A172 (cell line): ENCODE data around the gene SINHCAF. TPM values are rescaled to one million over a fixed set of nuclear protein-coding genes. Genes with fewer than 3 reads are reported as not detected.
"Not testable (repeated sequence)": the region's sequence is repeated elsewhere in the genome, so short reads cannot be mapped to it uniquely, and the experiment has no call there.

Experiments used
- DNase-seq: peaks from one replicate; pipeline ENCODE4 v3.0.0-alpha.2; 2015; ENCODE audit warnings: low spot score
- total RNA-seq: library from RNA; depleted of rRNA; stranded (reverse); fragments of >200 nt; shearing (Covaris generic); gene quantifications from 2 replicates; pipeline ENCODE4 v1.2.3, GENCODE V29; 2014

The SINHCAF gene
- total RNA-seq, 1 experiment from 2014 or later: 92.8 TPM

DNA sequence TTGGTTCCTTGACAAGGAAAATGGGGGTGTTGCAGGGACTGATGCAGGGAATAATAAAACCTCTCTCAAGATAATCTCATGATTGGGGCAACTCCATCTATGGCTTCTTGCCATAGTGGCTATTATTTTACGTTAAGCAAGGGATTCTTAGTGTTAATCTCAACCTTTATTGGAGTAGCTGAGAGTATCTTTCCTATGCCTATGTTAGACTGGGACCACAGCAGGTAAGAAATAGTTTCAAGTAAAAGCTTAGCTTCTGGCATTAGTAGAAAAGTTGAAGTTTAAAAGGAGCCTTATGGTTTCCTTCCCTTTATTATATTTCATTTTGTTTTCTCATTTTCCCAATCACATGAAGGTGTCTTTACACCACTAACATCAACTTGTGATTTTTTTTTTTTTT lies 16.7 kb downstream of the SINHCAF start:
- DNase-seq: no peak

DNA sequence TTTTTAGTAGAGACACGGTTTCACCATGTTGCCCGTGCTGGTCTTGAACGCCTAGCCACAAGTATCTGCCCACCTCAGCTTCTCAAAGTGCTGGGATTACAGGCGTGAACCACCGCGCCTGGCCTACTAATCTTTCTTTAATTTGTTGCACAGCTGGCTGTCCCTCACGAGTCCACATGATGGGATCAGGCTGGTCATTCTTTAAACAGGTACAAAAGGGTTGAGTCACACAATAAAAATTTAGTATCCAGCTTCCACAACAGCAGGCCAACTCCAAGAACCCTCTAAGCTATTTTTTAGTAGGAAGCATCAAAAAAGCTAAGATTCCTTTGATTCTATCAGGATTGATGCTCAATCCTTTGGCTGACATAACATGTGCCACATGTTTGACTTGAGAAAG lies 17.8 kb downstream of the SINHCAF start:
- DNase-seq: no peak

DNA sequence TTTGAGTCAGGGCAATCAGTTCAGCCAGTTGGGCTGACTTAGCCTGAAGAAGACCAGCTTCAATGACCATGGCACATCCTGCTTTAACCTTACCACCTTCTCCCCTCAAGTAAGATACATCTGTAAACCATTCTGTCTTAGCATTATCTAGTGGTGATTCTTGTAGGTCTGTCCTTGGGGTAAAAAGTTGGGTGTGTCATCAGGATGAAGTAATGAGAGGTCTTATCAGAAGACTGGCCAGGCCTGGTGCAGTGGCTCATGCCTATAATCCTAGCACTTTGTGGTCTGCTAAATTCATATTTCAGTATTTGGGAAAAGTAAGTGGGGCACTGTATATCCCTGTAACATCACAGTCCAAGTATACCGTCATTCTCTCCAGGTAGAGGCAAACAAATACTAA lies 19.1 kb downstream of the SINHCAF start:
- no peak for DNase-seq

DNA sequence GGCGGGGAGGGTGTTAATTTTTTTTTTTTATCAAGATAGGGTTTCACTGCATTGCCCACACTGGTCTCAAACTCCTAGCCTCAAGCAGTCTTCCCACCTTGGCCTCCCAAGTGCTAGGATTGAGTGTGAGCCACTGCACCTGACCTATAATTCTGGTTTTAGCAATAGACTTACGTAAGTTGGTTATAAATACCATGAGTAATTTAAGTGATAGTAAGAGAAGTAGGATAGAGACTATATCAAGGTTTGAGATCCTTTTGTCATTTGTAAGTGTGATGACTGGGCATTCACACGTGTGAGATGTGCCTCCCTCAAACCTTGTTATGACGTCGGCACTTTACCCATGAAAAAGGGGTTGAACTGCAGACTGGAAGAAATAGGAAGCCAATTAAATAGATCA lies 22.5 kb downstream of the SINHCAF start:
- DNase-seq: no peak

DNA sequence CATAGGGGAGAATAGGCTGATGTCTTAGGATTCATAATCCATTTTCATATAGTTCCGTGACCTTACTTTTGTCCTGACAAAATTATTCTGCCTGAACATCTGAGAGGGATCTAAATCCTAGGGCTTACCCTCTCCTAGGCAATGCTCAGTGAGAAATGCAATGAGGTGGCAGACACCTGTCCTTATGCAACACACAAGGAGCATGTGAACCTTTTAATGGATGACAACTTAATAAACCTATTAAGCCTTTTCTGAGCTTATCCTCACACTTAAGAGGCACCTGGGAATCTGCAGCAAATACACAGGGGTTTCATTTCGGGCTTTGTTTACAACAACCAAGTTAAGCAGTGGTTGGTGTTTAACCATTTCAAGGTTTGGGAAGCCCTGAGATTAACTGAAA lies 24.6 kb downstream of the SINHCAF start:
- no peak for DNase-seq

DNA sequence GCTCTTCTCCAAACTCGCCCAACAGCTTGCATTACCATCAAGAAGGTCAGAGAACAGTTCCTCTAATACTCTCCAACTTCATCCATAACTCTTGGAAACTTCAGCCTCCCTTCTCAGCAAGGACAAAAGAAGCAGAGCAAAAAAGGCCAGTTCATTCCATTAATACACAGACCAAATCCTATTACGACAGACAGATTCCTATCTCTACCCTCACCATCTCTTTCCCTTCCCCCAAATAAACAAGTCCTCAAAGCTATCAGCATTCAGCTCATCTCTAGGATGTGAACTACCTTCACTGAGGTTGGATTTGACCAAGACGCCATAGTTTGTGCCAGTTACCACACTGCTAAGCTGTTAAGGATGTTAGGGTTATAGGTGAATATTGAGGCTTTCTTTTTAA lies 25.2 kb downstream of the SINHCAF start:
- no peak for DNase-seq

DNA sequence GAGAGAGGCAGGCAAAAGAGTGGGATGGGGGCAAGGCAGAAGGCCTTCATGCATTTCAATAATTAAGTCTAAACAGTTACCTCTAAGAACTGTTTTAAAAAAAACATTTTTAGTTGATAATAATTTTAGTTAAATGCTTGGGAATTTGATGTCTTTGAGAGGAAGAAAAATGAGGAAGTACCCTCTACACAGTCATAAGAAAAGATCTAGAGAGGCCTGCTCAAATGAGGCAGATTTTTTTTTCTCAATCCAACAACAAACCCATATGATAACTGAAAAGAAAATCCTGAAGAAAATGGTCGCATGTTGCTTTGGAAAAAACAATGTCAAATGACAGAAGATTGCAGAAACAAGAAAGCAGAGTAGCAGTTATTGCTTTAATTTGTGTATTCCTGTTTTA lies 25.6 kb downstream of the SINHCAF start:
- no peak for DNase-seq

DNA sequence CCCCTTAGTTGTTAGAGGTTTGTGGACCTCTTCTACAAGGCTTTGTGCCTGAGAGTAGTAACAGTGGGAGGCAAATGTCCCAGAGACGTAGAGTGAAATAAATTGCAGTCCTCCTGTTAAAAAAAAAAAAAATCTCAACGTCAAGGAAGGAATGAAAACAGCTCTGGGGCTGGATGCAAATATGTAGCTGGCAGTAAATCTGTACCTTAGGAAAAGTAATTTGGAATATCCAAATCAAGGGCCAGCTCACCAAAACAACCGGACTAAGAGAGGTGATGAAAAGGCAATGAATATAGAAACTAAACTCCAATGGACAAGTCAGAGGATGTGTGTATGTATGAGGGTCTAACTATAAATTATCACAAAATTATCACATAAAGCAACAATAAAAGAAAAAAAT lies 27.0 kb downstream of the SINHCAF start:
- DNase-seq: no peak

DNA sequence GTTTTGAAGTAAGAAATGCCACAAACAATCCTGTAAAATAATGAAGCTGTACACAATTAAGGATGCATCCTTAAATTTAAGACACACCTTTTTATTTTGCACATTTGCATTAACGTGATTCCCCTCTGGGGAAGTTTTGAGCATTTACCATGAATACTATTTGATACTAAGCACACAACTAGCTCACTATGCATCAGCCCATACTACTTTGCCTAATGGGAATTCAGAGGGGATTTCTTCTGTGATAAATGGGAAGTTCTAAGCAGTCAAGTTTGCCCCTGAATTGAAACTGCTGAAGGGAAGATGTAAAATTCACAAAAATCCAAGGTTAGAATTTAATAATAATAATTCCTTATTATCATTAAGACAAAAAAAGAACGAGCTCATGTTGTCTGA lies 27.4 kb downstream of the SINHCAF start:
- DNase-seq: no peak

DNA sequence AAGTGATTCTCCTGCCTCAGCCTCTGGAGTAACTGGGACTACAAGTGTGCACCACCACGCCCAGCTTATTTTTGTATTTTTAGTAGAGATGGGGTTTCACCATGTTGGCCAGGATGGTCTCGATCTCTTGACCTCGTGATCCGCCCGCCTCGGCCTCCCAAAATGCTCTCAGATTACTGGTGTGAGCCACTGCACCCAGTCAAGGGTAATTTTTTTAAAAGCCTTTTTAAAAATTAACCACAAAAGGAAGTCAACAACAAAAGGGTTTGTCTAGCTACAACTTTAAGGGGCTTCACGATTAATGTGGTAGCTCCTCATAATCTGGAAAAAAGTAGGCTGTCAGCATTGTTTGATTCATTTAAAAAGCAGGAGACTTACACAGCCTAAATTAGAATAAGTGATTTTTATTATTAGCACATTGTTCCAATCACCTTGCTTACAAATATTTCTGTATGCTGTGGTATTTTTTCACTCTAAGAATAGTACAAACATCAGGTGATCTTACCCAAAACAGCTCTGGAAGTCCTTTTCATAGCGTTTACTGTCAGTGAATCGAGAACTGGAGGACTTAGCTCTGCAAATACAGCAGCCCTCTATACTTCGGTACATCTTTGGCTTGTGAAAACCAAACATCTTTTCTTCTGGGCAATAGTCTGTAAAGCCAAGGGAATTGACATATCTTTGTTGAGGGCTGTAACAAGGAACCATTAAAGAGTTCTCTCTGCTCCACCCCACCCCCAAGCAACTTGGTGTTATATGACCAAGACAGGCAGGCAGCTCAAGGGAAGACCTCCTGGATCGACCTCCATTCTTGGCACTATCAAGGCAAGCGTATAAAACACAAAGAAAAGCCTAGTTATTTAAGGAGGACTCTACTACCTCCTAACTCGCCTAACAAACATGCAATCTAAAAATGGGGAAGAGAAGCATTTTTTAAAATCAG lies 28.1 kb downstream of the SINHCAF start:
- no peak for DNase-seq

DNA sequence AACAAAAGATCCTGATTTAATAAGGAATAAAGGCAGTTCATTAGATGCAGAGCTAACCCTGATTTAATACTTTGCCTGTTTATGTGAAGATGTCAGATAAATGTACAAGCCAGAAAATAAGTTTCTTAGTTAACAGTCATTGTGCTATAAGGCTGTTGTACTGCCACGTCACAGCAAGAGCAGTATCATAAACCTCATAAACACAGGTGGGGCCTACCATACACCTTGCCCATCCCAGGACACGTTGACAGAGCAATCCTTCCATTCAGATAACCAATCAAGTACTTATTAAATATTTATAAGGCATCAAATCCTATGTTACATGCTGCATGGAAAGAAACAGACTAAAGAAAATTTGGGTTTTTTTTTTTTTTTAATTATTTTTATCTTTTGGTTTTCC lies 36.5 kb downstream of the SINHCAF start:
- DNase-seq: no peak

DNA sequence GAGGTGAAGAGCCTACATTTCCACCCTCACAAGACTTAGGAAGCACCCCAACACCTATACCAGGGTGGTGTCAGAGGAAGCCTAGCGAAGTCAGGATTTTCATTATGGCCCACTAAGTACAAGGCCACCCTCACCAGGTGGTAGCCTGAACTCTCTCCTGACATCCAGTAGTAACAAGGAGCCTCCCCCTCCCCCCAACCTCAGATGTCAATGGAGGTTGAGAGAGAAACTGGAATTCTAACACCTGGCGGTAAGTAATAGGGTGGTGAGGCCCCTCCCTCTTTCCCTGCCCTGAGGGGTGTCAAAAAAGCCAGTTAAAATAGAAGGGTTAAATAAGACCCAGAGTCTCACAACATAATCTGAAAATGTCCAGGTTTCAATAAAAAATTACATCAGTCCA lies 37.6 kb downstream of the SINHCAF start:
- DNase-seq: no peak

DNA sequence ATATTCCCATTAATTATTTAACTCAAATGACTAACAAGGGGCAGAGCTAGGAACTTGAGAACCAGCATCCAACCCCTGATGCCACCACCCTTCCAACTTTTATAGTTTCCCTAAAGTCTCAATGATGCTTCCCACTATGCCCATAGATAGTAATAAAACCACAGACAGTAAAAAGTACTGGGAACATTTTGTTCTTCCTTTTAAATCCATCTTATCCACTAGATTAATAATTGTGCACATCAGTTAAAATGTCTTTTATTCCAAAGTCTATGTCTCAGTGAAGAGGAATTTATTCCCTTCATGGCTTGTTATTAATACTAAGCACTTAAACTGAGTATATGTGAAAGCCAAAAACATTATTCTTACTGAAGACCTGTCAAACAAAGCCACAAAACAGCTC lies 45.8 kb downstream of the SINHCAF start:
- no peak for DNase-seq

DNA sequence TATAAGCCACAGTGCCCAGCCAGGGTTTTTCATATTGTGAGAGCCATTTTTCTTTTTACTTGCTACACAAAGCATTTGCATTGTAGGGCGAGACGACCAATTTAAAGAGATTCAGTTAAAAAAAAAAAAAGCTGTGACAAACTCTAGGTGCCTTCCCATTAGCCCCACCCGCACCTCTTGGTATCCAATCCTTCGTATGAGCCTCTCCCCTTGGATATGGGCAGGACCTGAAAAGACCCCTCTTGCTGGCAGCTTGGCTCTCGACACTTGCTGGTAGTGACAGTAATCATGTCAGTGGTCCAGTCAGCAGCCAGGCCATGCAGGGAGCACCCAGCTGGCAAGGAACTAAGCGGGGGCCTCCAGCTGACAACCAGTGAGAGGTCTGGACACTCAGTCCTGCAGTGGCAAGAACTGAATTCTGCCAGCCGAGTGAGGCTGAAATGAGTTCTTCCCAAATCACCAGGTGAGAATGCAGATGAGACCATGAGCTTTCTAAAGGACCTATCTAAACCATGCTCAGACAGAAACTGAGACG lies 46.5 kb downstream of the SINHCAF start:
- no peak for DNase-seq

DNA sequence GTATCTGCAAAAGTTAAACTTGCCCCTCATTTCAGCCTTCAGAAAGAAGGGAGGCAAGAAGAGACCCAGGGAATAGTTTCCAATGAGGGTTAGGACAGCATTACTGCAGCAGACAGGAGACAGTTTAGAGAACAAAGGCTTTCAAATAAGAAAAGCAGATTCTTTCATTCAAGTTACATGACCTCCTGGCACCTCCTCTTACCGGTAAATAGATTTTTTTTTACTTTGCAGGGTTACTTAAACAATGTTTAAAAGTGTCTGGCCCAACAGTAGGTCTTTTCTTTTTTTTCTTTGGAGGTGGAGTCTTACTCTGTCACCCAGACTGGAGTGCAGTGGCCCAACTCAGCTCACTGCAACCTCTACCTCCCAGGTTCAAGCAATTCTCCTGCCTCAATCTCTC lies 47.1 kb downstream of the SINHCAF start:
- no peak for DNase-seq

DNA sequence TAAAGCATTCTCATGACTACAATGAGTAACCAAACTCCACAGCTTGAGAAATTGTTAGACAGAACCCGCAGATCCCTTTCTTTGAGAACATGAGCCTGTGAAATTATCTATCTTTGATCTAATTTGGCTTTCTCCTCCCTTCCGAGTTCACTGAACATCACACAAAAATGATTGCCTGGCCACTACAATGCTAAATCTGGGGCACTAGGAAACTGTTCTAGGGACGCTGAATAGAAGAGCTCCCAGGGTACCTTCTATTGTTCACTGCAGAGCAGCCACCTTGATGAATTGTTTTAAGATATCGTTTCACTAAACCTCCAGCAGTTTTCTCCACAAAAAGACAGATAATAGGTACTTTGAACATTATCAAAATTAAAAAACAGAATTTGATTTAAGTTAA lies 47.5 kb downstream of the SINHCAF start:
- DNase-seq: no peak

DNA sequence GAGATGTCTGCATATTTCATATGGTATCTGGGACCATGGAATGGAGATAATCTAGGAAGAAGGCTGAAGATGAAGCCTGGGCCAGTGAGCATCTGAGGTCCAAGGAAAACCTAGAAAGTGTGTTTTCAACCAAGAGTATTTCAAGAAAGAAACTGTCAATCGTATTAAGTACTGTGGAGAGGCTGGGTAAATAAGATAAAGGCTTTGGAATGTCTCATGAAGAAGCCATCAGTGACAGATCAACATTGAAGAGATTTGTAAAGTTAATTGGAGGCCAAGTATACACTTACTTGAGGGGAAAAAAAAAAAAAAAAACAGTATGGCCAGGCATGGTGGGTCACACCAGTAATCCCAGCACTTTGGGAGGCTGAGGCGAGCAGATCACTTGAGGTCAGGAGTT lies 48.9 kb downstream of the SINHCAF start:
- no peak for DNase-seq

DNA sequence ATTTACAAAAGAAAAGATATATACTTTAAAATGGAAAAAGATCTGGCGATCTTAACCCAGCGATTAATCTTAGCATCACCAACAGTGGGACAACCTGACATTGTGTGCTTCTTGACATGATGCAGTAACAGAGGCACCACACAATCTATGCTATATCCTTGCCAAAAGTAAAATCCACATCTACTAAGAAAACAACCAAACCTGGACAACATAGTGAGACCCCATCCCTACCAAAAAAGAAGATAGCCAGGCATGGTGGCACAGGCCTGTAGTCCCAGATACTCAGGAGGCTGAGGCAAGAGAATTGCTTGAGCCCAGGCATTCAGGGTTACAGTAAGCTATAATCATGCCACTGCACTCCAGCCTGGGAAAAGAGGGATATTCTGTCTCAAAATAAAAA lies 50.5 kb downstream of the SINHCAF start:
- DNase-seq: no peak

DNA sequence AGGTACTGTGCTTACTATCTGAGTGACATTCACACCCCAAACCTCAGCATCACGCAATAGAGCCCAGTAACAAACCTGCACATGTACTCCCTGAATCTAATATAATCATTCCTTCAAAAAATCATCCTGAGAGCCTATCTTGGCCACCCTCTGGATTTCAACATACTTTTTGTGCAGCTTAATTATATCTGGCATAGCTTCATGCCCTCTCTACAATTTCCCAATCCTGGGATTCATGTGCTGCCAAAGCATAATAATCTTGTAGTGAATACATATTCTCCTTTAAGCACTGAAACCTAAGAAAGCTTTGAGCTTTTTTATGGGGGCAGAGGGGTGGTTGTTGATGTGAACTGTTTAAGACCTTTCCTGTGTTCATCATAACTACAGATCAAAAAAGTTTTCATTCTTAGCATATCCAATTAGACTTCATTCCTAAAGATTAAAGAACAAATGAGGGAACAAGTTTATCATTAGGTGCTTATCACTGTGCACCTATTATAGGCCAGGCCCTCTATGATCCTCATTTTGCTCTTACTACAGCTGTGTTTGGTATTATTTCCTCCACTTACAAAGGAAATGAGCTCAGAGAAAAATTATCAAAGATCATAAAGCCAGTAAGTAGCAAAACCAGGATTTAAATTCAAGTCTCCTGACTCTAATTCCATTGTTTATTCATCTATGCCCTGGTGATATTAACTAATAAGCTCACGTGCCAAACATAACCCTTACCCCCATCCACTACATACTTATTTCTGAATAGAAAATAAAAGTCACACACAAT lies 51.2 kb downstream of the SINHCAF start:
- DNase-seq: no peak

DNA sequence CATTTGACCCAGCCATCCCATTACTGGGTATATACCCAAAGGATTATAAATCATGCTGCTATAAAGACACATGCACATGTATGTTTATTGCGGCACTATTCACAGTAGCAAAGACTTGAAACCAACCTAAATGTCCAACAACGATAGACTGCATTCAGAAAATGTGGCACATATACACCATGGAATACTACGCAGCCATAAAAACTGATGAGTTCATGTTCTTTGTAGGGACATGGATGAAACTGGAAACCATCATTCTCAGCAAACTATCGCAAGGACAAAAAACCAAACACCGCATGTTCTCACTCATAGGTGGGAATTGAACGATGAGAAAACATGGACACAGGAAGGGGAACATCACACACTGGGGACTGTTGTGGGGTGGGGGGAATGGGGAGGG lies 52.2 kb downstream of the SINHCAF start:
- DNase-seq: not testable (repeated sequence)

DNA sequence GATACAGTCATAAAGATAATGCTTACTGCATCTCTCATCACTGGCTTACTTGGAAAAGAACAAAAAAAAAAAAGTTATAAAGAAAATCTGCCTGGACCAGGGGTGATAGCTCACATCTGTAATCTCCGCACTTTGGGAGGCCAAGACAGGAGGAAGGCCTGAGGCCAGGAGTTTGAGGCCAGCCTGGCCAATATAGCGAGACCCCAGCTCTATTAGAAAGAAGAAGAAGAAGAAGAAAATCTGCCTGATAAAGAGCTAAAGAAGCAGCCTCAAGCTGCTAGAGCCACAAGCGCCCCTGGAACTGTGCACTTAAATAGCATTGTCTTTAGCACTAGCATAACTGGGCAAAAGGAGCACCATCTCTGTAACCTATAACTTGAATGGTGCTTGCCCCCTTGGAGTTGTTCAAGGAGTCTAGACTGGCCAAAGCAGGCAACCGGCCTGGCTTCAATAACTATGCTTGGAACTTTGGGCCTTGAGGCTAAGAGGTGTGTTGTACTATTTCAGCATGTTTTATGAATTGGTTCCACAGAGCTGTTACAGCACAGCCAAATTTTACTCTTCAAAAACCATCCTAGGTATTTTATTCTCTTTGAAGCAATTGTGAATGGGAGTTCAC lies 53.2 kb downstream of the SINHCAF start:
- DNase-seq: no peak

DNA sequence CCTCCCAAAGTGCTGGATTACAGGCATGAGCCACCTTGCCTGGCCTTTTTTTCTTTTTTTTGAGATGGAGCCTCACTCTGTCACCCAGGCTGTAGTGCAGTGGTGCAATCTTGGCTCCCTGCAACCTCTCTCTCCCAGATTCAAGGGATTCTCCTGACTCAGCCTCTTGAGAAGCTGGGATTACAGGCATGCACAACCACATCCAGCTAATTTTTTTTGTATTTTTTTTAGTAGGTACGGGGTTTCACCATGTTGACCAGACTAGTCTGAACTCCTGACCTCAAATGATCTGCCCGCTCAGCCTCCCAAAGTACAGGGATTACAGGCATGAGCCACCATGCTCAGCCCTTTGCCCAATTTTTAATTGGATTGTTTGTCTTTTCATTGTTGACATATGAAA lies 58.0 kb downstream of the SINHCAF start:
- no peak for DNase-seq
